Renal cortex interstitium (tissue), 11 donors: Measurements from ENCODE around the gene CNNM3. TPM values are rescaled to one million over a fixed set of nuclear protein-coding genes. Genes with fewer than 3 reads are reported as not detected.

Experiments
- DNase-seq, 11 donors: peaks; one replicate each; pipeline ENCODE4 v3.0.0-alpha.2; 2013; ENCODE audit warnings: low read depth in 9 of 11, low spot score in 4 of 11; ENCODE audit errors: extremely low read depth in 1 of 11
- polyA plus RNA-seq, 3 donors: library from polyadenylated mRNA; unstranded; fragments of 120-200 nt; gene quantifications; one replicate each; pipeline ENCODE4 v1.2.1, GENCODE V29; 2013; ENCODE audit not compliant: insufficient read length in 3 of 3

CNNM3 gene
- polyA plus RNA-seq, 3 donors: 29.5 to 39.5 (median 37.7) TPM

GRCh38 chr2:96881349-96882195 lies 65.5 kb downstream of the CNNM3 start:
- no peak for DNase-seq

GRCh38 chr2:96882230-96882629 lies 66.2 kb downstream of the CNNM3 start:
- no peak for DNase-seq

- DNase-seq: no peak
Measured at GRCh38 chr2:96882906-96883305, 66.8 kb downstream of the CNNM3 start.

GRCh38 chr2:96883306-96883705 lies 67.2 kb downstream of the CNNM3 start:
- DNase-seq: no peak

Other genes starting within 250 kb of the CNNM3 start
- gene KANSL3, start 178.0 kb upstream of the CNNM3 start, polyA plus RNA-seq: 10 to 100 TPM; 53.0 to 60.4 (median 53.9) TPM
- gene FER1L5, start 173.5 kb upstream of the CNNM3 start, polyA plus RNA-seq: 1 to 10 TPM; 1.1 to 2.7 (median 1.1) TPM
- 10 to 100 TPM; 49.0 to 50.6 (median 50.1) TPM for gene LMAN2L, start 76.2 kb upstream of the CNNM3 start, polyA plus RNA-seq
- 10 to 100 TPM; 11.7 to 18.0 (median 12.3) TPM for gene CNNM4, start 55.4 kb upstream of the CNNM3 start, polyA plus RNA-seq
- 1 to 10 TPM; 3.4 to 6.9 (median 4.2) TPM for gene ANKRD23, start 27.8 kb downstream of the CNNM3 start, polyA plus RNA-seq
- gene ANKRD39, start 41.7 kb downstream of the CNNM3 start, polyA plus RNA-seq: 1 to 10 TPM; 6.2 to 8.6 (median 8.2) TPM
- 10 to 100 TPM; 35.0 to 46.0 (median 44.8) TPM for gene SEMA4C, start 53.8 kb downstream of the CNNM3 start, polyA plus RNA-seq
- under 1 TPM; 0.34 to 0.54 (median 0.43) TPM for gene FAM178B, start 170.3 kb downstream of the CNNM3 start, polyA plus RNA-seq